Epithelial cell of proximal tubule (primary cell): ENCODE data around the gene SOHLH2. TPM values are rescaled to one million over a fixed set of nuclear protein-coding genes. Genes with fewer than 3 reads are reported as not detected.
A peak's percentile ranks its signal among the peaks of the same experiment; 100 is the strongest.

Experiments used
- DNase-seq: peaks from one replicate; pipeline ENCODE4 v3.0.0-alpha.2; 2011; ENCODE audit warnings: low read depth
- H3K4me3 ChIP-seq: 2 replicates; pipeline ENCODE4 v1.5.1; 2011; ENCODE audit warnings: low read depth, mild to moderate bottlenecking, low read length
- total RNA-seq: library from RNA; depleted of rRNA; stranded (reverse); fragments of >200 nt; gene quantifications from 2 replicates; pipeline ENCODE4 v1.2.3, GENCODE V29; 2015
- TF ChIP-seq, protein P1 (sequence below): conservative IDR thresholded peaks from 2 replicates; pipeline ENCODE4 v1.5.1; 2012; ENCODE audit warnings: low read depth, mild to moderate bottlenecking, low read length

Gene SOHLH2
- total RNA-seq, 1 donor from 2014 or later = not detected

DNA sequence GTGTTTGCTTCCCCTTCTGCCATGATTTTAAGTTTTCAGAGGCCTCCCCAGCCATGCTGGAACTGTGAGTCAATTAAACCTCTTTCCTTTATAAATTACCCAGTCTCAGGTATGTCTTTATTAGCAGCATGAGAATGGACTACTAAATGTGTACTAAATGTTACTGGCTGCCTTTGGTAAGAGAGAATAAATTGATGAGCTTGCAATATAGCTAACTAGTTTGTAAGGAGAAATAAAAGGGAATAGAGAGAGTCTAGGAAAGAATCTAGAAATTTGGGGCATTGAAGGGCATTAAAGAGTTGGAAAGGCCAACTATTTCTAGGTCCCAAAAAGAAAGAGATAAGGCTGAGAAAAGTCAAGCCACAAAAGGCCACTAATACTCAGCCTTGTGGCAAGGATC, 5.5 kb upstream of the SOHLH2 start:
- H3K4me3 ChIP-seq = no peak overlapping the region
- TF ChIP-seq, protein P1, sequence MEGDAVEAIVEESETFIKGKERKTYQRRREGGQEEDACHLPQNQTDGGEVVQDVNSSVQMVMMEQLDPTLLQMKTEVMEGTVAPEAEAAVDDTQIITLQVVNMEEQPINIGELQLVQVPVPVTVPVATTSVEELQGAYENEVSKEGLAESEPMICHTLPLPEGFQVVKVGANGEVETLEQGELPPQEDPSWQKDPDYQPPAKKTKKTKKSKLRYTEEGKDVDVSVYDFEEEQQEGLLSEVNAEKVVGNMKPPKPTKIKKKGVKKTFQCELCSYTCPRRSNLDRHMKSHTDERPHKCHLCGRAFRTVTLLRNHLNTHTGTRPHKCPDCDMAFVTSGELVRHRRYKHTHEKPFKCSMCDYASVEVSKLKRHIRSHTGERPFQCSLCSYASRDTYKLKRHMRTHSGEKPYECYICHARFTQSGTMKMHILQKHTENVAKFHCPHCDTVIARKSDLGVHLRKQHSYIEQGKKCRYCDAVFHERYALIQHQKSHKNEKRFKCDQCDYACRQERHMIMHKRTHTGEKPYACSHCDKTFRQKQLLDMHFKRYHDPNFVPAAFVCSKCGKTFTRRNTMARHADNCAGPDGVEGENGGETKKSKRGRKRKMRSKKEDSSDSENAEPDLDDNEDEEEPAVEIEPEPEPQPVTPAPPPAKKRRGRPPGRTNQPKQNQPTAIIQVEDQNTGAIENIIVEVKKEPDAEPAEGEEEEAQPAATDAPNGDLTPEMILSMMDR = no peak
- DNase-seq = no peak

DNA sequence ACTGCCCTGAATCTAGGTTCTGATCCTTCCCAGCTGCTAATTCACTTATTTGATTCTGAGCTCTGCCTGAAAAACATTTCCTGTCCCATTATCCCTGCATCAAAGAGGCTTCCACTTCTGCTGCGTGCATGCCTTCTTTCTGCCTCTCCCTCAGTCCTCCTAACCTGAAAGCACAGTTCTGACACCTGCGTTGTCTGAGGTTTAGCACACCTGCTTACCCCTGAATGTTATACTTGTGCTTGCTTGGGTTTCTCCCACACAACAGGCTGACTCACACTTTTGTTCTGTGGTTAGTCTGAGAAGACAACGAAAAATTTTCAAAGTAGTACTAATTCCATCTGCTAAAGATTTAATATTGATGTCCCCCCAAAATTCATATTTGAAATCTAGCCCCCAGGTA, 3.1 kb upstream of the SOHLH2 start:
- no peak overlapping the region for H3K4me3 ChIP-seq
- DNase-seq = no peak
- TF ChIP-seq, protein P1 = no peak

DNA sequence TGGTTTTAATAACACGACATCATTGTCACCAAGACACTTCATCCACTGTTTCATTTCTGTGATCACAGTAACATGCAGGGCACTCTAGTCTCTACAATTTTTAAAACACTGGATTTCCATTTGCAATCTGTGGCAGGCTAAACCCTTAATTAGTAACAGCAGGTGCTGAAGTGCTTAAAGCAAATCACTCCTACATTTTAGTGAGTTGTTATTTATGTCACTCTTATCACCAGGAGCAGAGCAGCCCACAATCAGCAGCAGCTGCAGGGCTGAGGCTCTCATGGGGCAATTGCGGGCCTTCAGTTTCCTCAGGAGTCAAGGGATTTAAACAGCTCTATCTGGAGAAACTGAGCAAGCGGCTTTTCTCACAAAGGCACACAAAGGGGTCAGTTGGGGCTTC, 1.6 kb downstream of the SOHLH2 start:
- H3K4me3 ChIP-seq = no peak overlapping the region
- TF ChIP-seq, protein P1 = no peak
- DNase-seq = no peak

DNA sequence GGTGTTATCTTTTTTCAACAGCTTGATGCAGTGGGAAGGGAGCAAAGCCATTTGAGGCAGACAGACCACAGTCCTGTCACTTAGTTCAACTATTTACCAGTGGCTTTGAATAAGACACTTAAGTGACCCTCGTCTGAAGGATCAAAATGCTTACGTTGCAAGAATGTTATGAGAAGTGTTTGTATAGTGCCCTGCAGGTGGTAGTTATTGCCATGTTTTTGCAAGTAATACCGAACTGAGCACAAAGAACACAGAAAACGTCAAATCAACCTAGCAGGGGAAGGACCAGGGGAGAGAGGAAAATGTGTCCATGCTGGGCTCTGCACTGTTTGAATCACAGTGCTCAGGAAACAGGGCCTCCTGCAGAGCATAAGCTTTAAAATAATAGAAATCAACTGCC, 2.8 kb downstream of the SOHLH2 start:
- TF ChIP-seq, protein P1 = no peak
- DNase-seq = no peak
- H3K4me3 ChIP-seq = no peak overlapping the region

DNA sequence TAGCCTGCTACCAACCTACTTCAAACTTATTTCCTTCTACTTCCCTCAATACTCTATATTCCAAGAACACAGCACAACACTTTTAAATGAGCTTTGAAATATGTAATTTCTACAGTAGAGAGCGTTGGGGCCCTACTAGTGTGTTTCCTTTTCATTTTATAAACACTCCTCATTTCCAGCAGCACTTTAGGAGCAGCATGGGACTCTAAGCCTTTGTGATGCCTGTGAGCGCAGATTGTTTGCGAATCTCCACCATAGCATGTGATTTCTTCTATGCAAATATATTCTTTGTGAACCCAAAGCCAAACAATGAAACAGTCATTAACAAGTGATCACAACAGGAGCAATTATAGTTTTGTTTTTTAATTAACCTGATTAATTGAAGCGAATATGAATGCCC, 3.6 kb downstream of the SOHLH2 start:
- TF ChIP-seq, protein P1 = no peak
- no peak overlapping the region for H3K4me3 ChIP-seq
- no peak for DNase-seq

DNA sequence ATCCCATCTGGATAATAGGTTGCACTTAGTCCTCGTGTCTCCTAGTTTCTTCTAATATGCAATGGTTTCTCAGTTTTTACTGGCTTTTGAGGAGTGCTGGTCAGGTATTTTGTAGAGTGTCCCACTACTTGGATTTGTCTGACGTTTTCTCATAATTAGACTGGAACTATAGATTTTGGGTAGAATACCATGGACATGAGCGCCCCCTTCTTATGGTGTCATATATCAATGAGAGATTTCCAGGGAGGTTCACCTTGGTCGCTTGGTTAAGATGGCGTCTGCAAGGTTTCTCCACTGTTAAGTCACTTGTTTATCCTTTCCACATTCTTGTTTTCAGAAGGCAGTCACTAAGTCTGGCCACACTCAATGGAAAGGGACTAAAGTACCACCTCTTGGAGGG, 6.7 kb downstream of the SOHLH2 start:
- no peak overlapping the region for H3K4me3 ChIP-seq
- DNase-seq = no peak
- TF ChIP-seq, protein P1 = no peak

DNA sequence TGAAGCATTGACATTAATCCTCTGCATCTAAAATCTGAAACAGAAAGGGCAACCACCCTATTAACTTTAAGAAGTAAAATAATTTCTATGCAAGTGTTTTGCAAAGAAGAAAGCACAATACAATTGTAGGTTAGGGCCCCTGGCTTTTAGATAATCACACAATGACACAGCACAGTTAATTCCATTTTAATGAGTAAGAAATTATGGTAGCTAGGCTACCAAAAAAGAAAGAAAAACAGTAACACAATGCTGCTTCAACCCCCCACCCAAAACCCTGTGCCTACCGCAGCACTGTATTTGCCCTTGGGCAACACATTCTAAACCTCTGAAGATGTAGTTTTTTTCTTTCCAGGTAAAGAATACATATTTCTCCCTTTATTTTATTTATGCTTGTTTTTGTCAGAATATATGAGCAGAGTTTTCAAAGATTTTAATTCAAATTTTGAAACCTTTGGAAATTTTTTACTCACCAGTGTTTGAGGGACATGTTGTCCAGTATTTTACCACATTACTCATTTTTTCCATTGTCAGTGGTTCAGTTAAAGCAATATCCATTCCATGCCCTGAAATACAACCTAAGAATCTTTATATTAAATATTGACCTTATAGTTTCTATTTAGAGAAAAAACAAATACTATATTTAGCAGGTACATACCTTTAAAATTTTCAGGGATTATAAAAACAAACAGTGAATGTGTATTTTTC, 21.1 kb downstream of the SOHLH2 start:
- peak; percentile 49 for DNase-seq
- TF ChIP-seq, protein P1 = no peak
- H3K4me3 ChIP-seq = no peak overlapping the region
